ENCODE data around the gene MYH10.

Gene MYH10

GRCh38 chr17:8448310-8448709 lies 182.2 kb downstream of the MYH10 start:
- H3K9me3 ChIP-seq = no peaks in the 10 kb centered on the region
- H3K36me3 ChIP-seq = peaks cover 98% of the 10 kb centered on the region
- no peaks in the 10 kb centered on the region for H3K27me3 ChIP-seq
- TF ChIP-seq CTCF (IDR thresholded peaks at IDR 0.05) = no peak
- H3K4me3 ChIP-seq (ENCODE audit: low read depth in 1 of 2, low read length in 1 of 2) = no peak overlapping the region
- peak overlapping the region; percentile 38 for H3K27ac ChIP-seq
- H3K4me1 ChIP-seq (ENCODE audit: control insufficient read depth in 1 of 2, insufficient read depth in 1 of 2, low read depth in 1 of 2, low read length in 1 of 2) = no peaks in the 10 kb centered on the region

- no peak for TF ChIP-seq CTCF (IDR thresholded peaks at IDR 0.05)
- H3K36me3 ChIP-seq = peaks cover 97% of the 10 kb centered on the region
- peak overlapping the region; percentile 38 for H3K27ac ChIP-seq
These were observed 182.7 kb downstream of the MYH10 start for GRCh38 chr17:8447799-8448198.

GRCh38 chr17:8445536-8445935 lies 185.0 kb downstream of the MYH10 start:
- H3K27me3 ChIP-seq = no peaks in the 10 kb centered on the region
- peaks cover 3 to 7% of the 10 kb centered on the region in 2 experiments for H3K4me1 ChIP-seq (ENCODE audit: control insufficient read depth in 1 of 2, insufficient read depth in 1 of 2, low read depth in 1 of 2, low read length in 1 of 2)
- TF ChIP-seq CTCF (IDR thresholded peaks at IDR 0.05) = no peak
- H3K27ac ChIP-seq = no peak overlapping the region
- H3K36me3 ChIP-seq = peaks cover 85% of the 10 kb centered on the region
- no peaks in the 10 kb centered on the region for H3K9me3 ChIP-seq
- no peak overlapping the region for H3K4me3 ChIP-seq (ENCODE audit: low read depth in 1 of 2, low read length in 1 of 2)

More at GRCh38 chr17:8447799-8448198, 182.7 kb downstream of the MYH10 start:
- Histone ChIP-seq H3K4me1 (ENCODE audit: control insufficient read depth in 1 of 2, insufficient read depth in 1 of 2, low read depth in 1 of 2, low read length in 1 of 2) (no peaks in the 10 kb centered on the region), H3K27me3 (no peaks in the 10 kb centered on the region), H3K4me3 (ENCODE audit: low read depth in 1 of 2, low read length in 1 of 2) (no peak overlapping the region), H3K9me3 (no peaks in the 10 kb centered on the region)

- Histone ChIP-seq H3K9me3 (no peaks in the 10 kb centered on the region), H3K36me3 (peaks cover 84% of the 10 kb centered on the region), H3K4me1 (ENCODE audit: control insufficient read depth in 1 of 2, insufficient read depth in 1 of 2, low read depth in 1 of 2, low read length in 1 of 2) (peaks cover 3 to 8% of the 10 kb centered on the region in 2 experiments), H3K4me3 (ENCODE audit: low read depth in 1 of 2, low read length in 1 of 2) (no peak overlapping the region), H3K27ac (peak overlapping the region; percentile 6), H3K27me3 (no peaks in the 10 kb centered on the region)
- TF ChIP-seq CTCF (IDR thresholded peaks at IDR 0.05) = no peak
These were observed 186.0 kb downstream of the MYH10 start for GRCh38 chr17:8444494-8444893.

- Histone ChIP-seq H3K27me3 (no peaks in the 10 kb centered on the region), H3K27ac (peak overlapping the region; percentile 6), H3K9me3 (no peaks in the 10 kb centered on the region), H3K36me3 (peaks cover 81% of the 10 kb centered on the region), H3K4me3 (ENCODE audit: low read depth in 1 of 2, low read length in 1 of 2) (no peak overlapping the region), H3K4me1 (ENCODE audit: control insufficient read depth in 1 of 2, insufficient read depth in 1 of 2, low read depth in 1 of 2, low read length in 1 of 2) (peaks cover 3 to 8% of the 10 kb centered on the region in 2 experiments)
- no peak for TF ChIP-seq CTCF (IDR thresholded peaks at IDR 0.05)
These were observed 186.8 kb downstream of the MYH10 start for GRCh38 chr17:8443756-8444155.

GRCh38 chr17:8442310-8442709 lies 188.2 kb downstream of the MYH10 start:
- H3K9me3 ChIP-seq = no peaks in the 10 kb centered on the region

More at GRCh38 chr17:8442310-8442709, 188.2 kb downstream of the MYH10 start:
- Histone ChIP-seq H3K27ac (peak overlapping the region; percentile 61), H3K4me1 (ENCODE audit: control insufficient read depth in 1 of 2, insufficient read depth in 1 of 2, low read depth in 1 of 2, low read length in 1 of 2) (peaks cover 9 to 22% of the 10 kb centered on the region in 2 experiments), H3K27me3 (no peaks in the 10 kb centered on the region), H3K4me3 (ENCODE audit: low read depth in 1 of 2, low read length in 1 of 2) (no peak overlapping the region), H3K36me3 (peaks cover 77% of the 10 kb centered on the region)
- no peak for TF ChIP-seq CTCF (IDR thresholded peaks at IDR 0.05)

Measured in neutrophil (primary cell).